ENCODE data around the gene LY6G5B. TPM values are rescaled to one million over a fixed set of nuclear protein-coding genes. Genes with fewer than 3 reads are reported as not detected.
A peak's percentile ranks its signal among the peaks of the same experiment; 100 is the strongest.

LY6G5B gene
- total RNA-seq, 4 donors from 2014 or later: 0.70 to 9.5 (median 4.5) TPM

DNA sequence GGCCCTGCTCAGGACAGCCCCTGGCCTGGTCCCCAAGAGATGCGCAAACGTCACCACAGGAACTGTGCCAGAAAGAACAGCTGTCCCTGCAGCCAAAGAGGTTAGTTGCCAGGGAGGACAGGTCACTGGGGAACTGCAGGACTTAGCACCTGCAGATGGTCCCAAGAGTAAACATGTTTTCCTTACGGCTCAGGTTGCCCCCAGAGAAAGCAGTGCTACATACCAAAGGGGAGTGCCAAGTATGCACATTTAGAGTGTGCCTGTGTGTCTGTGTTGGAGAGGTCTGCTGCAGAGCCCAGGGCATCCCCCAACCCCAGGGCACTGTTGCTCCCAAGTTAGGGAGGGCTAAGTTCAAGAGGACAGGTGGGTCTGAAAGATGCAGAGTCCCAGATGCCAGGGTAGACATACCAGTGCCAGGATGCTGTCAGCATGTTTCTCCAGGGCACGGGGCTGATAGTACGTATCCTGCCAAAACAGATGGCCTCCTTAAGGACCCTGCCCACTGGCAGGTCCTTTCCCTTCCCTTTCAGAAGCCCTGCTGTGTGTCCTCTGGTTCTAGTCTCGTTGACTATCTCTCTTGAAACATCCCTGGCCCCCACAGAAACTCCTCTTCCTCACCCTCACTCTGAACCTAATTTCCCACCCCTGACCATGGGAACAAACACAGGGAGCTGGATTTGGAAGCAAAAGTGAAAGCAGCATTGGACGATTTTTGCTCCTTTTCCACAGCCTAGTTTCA is 32.1 kb downstream of the LY6G5B start:
- no peaks in the 10 kb centered on the region for H3K9me3 ChIP-seq
- no peaks in the 10 kb centered on the region for H3K27me3 ChIP-seq
- no peak for TF ChIP-seq POLR2A (IDR thresholded peaks at IDR 0.05)
- TF ChIP-seq, protein P1, sequence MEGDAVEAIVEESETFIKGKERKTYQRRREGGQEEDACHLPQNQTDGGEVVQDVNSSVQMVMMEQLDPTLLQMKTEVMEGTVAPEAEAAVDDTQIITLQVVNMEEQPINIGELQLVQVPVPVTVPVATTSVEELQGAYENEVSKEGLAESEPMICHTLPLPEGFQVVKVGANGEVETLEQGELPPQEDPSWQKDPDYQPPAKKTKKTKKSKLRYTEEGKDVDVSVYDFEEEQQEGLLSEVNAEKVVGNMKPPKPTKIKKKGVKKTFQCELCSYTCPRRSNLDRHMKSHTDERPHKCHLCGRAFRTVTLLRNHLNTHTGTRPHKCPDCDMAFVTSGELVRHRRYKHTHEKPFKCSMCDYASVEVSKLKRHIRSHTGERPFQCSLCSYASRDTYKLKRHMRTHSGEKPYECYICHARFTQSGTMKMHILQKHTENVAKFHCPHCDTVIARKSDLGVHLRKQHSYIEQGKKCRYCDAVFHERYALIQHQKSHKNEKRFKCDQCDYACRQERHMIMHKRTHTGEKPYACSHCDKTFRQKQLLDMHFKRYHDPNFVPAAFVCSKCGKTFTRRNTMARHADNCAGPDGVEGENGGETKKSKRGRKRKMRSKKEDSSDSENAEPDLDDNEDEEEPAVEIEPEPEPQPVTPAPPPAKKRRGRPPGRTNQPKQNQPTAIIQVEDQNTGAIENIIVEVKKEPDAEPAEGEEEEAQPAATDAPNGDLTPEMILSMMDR (IDR thresholded peaks at IDR 0.05): no peak
- peaks cover 0 to 44% (median 5%) of the 10 kb centered on the region in 3 donors for H3K36me3 ChIP-seq
- H3K4me1 ChIP-seq: peaks cover 14 to 48% (median 21%) of the 10 kb centered on the region in 3 donors
- DNase-seq: no peak
- intact Hi-C loops (cut with DNase I): no loop called here
- 21 to 39% methylated on average over 4 to 7 of the region's 7 CpGs for WGBS, 2 donors
- peak overlapping the region; percentile 64 to 96 (median 81) for H3K4me3 ChIP-seq
- peak overlapping the region in 3 of 4 donors; percentile 96 to 99 (median 99) for H3K27ac ChIP-seq

DNA sequence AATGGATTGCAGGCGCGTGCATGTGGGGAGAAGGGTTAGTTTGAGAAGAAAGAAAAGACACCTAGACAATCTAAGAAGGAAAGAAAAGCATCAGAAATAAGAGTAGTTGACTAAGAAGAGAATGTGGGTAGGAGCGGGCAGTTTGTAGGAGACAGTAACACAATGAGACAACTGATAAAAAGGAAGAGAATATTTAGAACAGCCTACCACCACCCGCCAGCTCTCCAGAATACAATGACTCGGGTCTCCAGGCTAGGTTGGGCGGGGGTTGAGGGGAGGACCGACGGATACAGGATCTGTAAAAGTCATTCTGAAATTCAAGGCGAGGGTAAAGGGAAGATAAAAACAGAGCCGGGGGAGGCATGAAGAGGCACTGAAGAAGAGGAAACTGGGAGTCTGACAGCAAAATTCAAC is 32.6 kb downstream of the LY6G5B start:
- intact Hi-C loops (cut with DNase I): no loop called here
- Histone ChIP-seq H3K36me3 (peaks cover 0 to 38% (median 4%) of the 10 kb centered on the region in 3 donors), H3K27ac (peak overlapping the region; percentile 96 to 99 (median 99)), H3K4me3 (peak overlapping the region; percentile 64 to 96 (median 81)), H3K4me1 (peaks cover 14 to 48% (median 21%) of the 10 kb centered on the region in 3 donors), H3K9me3 (no peaks in the 10 kb centered on the region), H3K27me3 (no peaks in the 10 kb centered on the region)
- no peak for DNase-seq
- TF ChIP-seq, protein P1 (IDR thresholded peaks at IDR 0.05): no peak
- TF ChIP-seq POLR2A (IDR thresholded peaks at IDR 0.05): no peak
- 0 to 1% methylated on average over 10 of the region's 10 CpGs for WGBS, 2 donors

DNA sequence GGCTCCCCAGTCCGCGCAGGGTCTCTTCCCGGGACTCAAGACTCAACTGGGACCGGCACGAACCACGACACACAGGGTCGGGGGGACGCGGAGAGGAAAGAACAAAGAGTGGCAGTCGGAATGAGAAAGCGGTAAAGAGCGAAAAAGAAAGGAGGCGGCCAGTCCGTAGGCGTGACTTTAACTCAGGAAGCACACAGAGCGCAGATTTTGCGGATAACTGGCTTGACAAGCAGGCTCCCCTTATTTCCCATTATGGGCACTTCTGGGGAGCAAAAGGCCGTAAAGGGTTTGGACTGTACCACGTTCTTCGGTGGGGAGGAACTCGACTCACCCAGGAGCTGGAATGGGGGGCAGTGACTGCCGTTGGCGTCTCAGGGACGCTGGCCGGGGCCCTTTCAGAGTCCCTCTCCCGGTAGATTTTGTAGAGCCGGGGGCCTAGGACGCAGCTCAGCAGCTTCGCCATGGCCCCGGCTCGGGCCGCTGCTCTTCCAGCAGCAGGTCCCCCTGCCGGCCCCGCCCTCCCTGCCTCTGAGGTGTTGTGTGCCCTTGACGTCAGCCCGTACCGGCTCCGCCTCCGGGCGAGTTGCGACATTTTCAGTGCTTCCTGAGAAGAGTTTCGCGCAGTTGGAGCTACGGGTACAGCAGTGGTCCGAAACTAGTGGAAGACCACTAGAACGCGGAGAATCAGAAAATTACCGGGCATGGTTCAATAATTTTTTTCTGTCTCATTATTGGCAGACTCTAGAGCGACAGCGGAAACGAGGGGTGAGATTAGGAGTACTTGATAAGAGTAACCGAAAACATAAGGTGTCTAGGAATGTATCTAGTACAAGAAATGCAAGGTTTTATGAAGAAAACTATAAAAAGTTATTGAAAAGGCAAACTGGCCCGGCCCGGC is 33.3 kb downstream of the LY6G5B start, which contains the start of gene ABHD16A:
TSS of gene ABHD16A (minus strand) at position 506 of the 898 bp plus-strand sequence. CDS start at position 463, 43 bp downstream.
- Histone ChIP-seq H3K4me1 (peaks cover 14 to 43% (median 21%) of the 10 kb centered on the region in 3 donors), H3K4me3 (peak within 1 kb of the TSS; percentile 64 to 96 (median 81)), H3K9me3 (no peaks in the 10 kb centered on the region), H3K36me3 (peaks cover 0 to 32% (median 4%) of the 10 kb centered on the region in 3 donors), H3K27ac (peak within 1 kb of the TSS; percentile 96 to 99 (median 99)), H3K27me3 (no peaks in the 10 kb centered on the region)
- DNase-seq: peak; percentile 88
- WGBS, 2 donors: 0 to 1% methylated on average over 24 to 42 of the region's 54 CpGs
- TF ChIP-seq, protein P1 (IDR thresholded peaks at IDR 0.05): peak in 4 of 6 experiments; percentile 25 to 42 (median 34)
- TF ChIP-seq POLR2A (IDR thresholded peaks at IDR 0.05): peak in 3 of 4 donors; percentile 93 to 99 (median 98)
- intact Hi-C loops (cut with DNase I): no loop called here

DNA sequence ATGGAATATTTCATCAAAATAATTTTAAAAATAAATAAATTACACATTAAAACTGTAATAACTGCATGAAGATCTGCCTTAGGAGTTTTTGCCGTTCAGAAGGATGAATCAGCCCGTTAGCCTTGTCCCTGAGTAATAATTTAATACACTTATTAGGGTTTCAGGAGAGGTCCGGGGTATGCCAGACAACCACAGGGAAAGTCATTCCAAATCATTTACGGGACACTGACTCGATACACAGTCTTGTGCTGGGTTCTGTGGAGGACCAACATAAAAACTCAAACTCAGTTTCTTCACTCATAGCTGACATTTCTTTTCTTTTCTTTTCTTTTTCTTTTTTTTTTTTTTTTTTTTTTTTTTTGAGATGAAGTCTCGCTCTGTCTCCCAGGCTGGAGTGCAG is 36.2 kb downstream of the LY6G5B start:
- H3K4me3 ChIP-seq: no peak overlapping the region
- peaks cover 16 to 30% (median 20%) of the 10 kb centered on the region in 3 donors for H3K4me1 ChIP-seq
- H3K36me3 ChIP-seq: peaks cover 0 to 4% (median 0%) of the 10 kb centered on the region in 3 donors
- WGBS, 2 donors: 77 to 87% methylated on average over 5 of the region's 6 CpGs
- TF ChIP-seq, protein P1 (IDR thresholded peaks at IDR 0.05): no peak
- no peak for TF ChIP-seq POLR2A (IDR thresholded peaks at IDR 0.05)
- no peak overlapping the region for H3K27ac ChIP-seq
- H3K9me3 ChIP-seq: no peaks in the 10 kb centered on the region
- no peaks in the 10 kb centered on the region for H3K27me3 ChIP-seq
- DNase-seq: no peak
- intact Hi-C loops (cut with DNase I): no loop called here
